Measurements from ENCODE around the gene QRICH1. TPM values are rescaled to one million over a fixed set of nuclear protein-coding genes. Genes with fewer than 3 reads are reported as not detected.

Gene QRICH1
- total RNA-seq, 3 donors from 2014 or later, result 73.1 to 115 (median 99.3) TPM

- intact Hi-C loops (cut with DNase I; ENCODE audit: low total_unique reads), result no loop called here
- DNase-seq (ENCODE audit: low spot score in 2 of 2), result peak; percentile 87 to 88
- peak within 1 kb of the TSS; percentile 95 to 98 for H3K27ac ChIP-seq
- peak; percentile 94 for TF ChIP-seq POLR2A (IDR thresholded peaks at IDR 0.05)
- no peak for TF ChIP-seq CTCF (IDR thresholded peaks at IDR 0.05)
- TF ChIP-seq POLR2AphosphoS5 (IDR thresholded peaks at IDR 0.05), result peak; percentile 99
- H3K4me1 ChIP-seq, result peaks cover 0 to 7% of the 10 kb centered on the region in 2 donors
- H3K36me3 ChIP-seq, result peaks cover 7% of the 10 kb centered on the region
- no peaks in the 10 kb centered on the region for H3K27me3 ChIP-seq
- no peaks in the 10 kb centered on the region for H3K9me3 ChIP-seq
- H3K4me3 ChIP-seq, result peak within 1 kb of the TSS; percentile 69 to 78 (median 77)
Observed at GRCh38 chr3:49028673-49029562, 65.0 kb downstream of the QRICH1 start, which contains the start of gene IMPDH2. TSS of gene IMPDH2 (minus strand) at chr3:49029398. CDS start at chr3:49029350, 48 bp downstream.

GRCh38 chr3:49028298-49028672 is 65.6 kb downstream of the QRICH1 start:
- Histone ChIP-seq H3K36me3 (peaks cover 7% of the 10 kb centered on the region), H3K9me3 (no peaks in the 10 kb centered on the region), H3K4me3 (peak overlapping the region; percentile 69 to 78 (median 77)), H3K27me3 (no peaks in the 10 kb centered on the region), H3K27ac (peak overlapping the region; percentile 95 to 98), H3K4me1 (peaks cover under 1 to 7% of the 10 kb centered on the region in 2 donors)
- TF ChIP-seq POLR2A (IDR thresholded peaks at IDR 0.05) (no peak), CTCF (IDR thresholded peaks at IDR 0.05) (no peak), POLR2AphosphoS5 (IDR thresholded peaks at IDR 0.05) (no peak)
- no peak for DNase-seq (ENCODE audit: low spot score in 2 of 2)
- intact Hi-C loops (cut with DNase I; ENCODE audit: low total_unique reads), result no loop called here

- intact Hi-C loops (cut with DNase I; ENCODE audit: low total_unique reads), result no loop called here
Observed at GRCh38 chr3:49027634-49028033, 66.2 kb downstream of the QRICH1 start.

GRCh38 chr3:49026536-49026935 is 67.3 kb downstream of the QRICH1 start:
- peak overlapping the region; percentile 10 to 21 for H3K27ac ChIP-seq
- TF ChIP-seq CTCF (IDR thresholded peaks at IDR 0.05) (no peak), POLR2A (IDR thresholded peaks at IDR 0.05) (no peak), POLR2AphosphoS5 (IDR thresholded peaks at IDR 0.05) (no peak)
- DNase-seq (ENCODE audit: low spot score in 2 of 2), result no peak
- no peaks in the 10 kb centered on the region for H3K27me3 ChIP-seq
- intact Hi-C loops (cut with DNase I; ENCODE audit: low total_unique reads), result no loop called here
- peaks cover 6 to 14% of the 10 kb centered on the region in 2 donors for H3K4me1 ChIP-seq
- no peaks in the 10 kb centered on the region for H3K9me3 ChIP-seq
- H3K36me3 ChIP-seq, result peaks cover 4% of the 10 kb centered on the region
- H3K4me3 ChIP-seq, result no peak overlapping the region

More at GRCh38 chr3:49027634-49028033, 66.2 kb downstream of the QRICH1 start:
- Histone ChIP-seq H3K27me3 (no peaks in the 10 kb centered on the region), H3K27ac (peak overlapping the region; percentile 95 to 98), H3K36me3 (peaks cover 7% of the 10 kb centered on the region), H3K4me3 (no peak overlapping the region), H3K4me1 (peaks cover 6 to 12% of the 10 kb centered on the region in 2 donors), H3K9me3 (no peaks in the 10 kb centered on the region)
- DNase-seq (ENCODE audit: low spot score in 2 of 2), result no peak
- TF ChIP-seq POLR2A (IDR thresholded peaks at IDR 0.05) (no peak), CTCF (IDR thresholded peaks at IDR 0.05) (no peak), POLR2AphosphoS5 (IDR thresholded peaks at IDR 0.05) (no peak)

All from breast epithelium (tissue), 4 donors.